Activated CD4-positive, alpha-beta T cell treated with anti-CD3 and anti-CD28 coated beads for 4 hours (primary cell): Measurements from ENCODE around the gene MYOG.

Source experiments
- DNase-seq, 2 donors: peaks; one replicate each; pipeline ENCODE4 v3.0.0-alpha.2; 2020

MYOG gene

GRCh38 chr1:203045821-203046594 lies 39.8 kb downstream of the MYOG start:
- DNase-seq: no peak

- no peak for DNase-seq
Observed at GRCh38 chr1:203045336-203045735, 40.5 kb downstream of the MYOG start.

GRCh38 chr1:203044546-203045250 lies 41.1 kb downstream of the MYOG start:
- no peak for DNase-seq

- no peak for DNase-seq
Observed at GRCh38 chr1:203043830-203044545, 41.8 kb downstream of the MYOG start.

GRCh38 chr1:203041351-203041932 lies 44.4 kb downstream of the MYOG start:
- DNase-seq: no peak

- DNase-seq: no peak
Observed at GRCh38 chr1:203040513-203041275, 45.1 kb downstream of the MYOG start.

- DNase-seq: no peak
Observed at GRCh38 chr1:203039609-203040512, 46.0 kb downstream of the MYOG start.

GRCh38 chr1:203038891-203039608 lies 46.8 kb downstream of the MYOG start:
- DNase-seq: peak; percentile 56 to 70

GRCh38 chr1:203038217-203038741 lies 47.5 kb downstream of the MYOG start:
- no peak for DNase-seq

- no peak for DNase-seq
Observed at GRCh38 chr1:203037509-203038190, 48.2 kb downstream of the MYOG start.

- no peak for DNase-seq
Observed at GRCh38 chr1:203036537-203036936, 49.3 kb downstream of the MYOG start.

- DNase-seq: no peak
Observed at GRCh38 chr1:203036135-203036534, 49.7 kb downstream of the MYOG start.

- DNase-seq: no peak
Observed at GRCh38 chr1:203035111-203036000, 50.5 kb downstream of the MYOG start.

GRCh38 chr1:203034422-203035110 lies 51.2 kb downstream of the MYOG start:
- DNase-seq: no peak

- DNase-seq: no peak
Observed at GRCh38 chr1:203033917-203034316, 51.9 kb downstream of the MYOG start.

GRCh38 chr1:203033287-203033686 lies 52.5 kb downstream of the MYOG start:
- no peak for DNase-seq
